GM12878 (cell line): Measurements from ENCODE around the gene PLPPR1.

Experiments used
- ELK1 ChIP-seq: IDR thresholded peaks from 2 replicates; pipeline ENCODE4 v1.6.1; 2012; ENCODE audit warnings: low read depth, low read length, improper control_type of control experiment
- POLR2AphosphoS5 ChIP-seq: IDR thresholded peaks from 2 replicates; pipeline ENCODE4 v1.6.1; 2011; ENCODE audit warnings: mild to moderate bottlenecking, low read length, inconsistent platforms
- YY1 ChIP-seq: IDR thresholded peaks from 2 replicates; pipeline ENCODE4 v1.6.1; 2011; ENCODE audit warnings: low read depth, mild to moderate bottlenecking, low read length

GRCh38 chr9:101184813-101185278 is 156.3 kb downstream of the PLPPR1 start:
- TF ChIP-seq YY1, result no peak
- no peak for TF ChIP-seq POLR2AphosphoS5
- no peak for TF ChIP-seq ELK1
